HG02678 (cell line): Measurements from ENCODE around the gene LAMB2.

ENCODE experiments used
- ATAC-seq: cut with Tn5 transposase; IDR thresholded peaks from one replicate; pipeline ENCODE4 v1.9.1; 2021; ENCODE audit warnings: mild to moderate bottlenecking, moderate library complexity; ENCODE audit not compliant: unreplicated experiment

The LAMB2 gene

GRCh38 chr3:49161808-49162530 lies 29.1 kb upstream of the LAMB2 start:
- ATAC-seq: no peak

- ATAC-seq: no peak
Measured at GRCh38 chr3:49161197-49161596, 28.3 kb upstream of the LAMB2 start.

DNA sequence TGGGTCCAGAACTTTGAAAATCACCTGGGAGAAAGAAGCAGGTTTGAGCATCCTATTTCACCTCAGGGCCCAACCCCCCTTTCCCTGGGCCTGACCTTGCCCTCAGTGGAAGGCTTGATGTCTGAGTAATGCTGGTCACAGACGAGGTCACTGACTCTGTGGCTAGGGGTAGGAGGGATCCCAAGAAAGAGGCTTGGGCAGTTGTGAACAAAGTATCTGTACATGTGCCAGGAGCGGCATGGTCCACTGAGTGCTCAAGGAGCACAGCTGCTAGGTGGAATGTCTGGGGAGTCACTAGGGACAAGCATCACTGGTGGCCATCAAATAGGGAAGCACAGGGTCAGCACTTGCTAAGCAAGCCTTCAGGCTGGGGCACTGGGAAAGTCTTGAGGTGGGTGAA lies 25.9 kb upstream of the LAMB2 start:
- no peak for ATAC-seq

DNA sequence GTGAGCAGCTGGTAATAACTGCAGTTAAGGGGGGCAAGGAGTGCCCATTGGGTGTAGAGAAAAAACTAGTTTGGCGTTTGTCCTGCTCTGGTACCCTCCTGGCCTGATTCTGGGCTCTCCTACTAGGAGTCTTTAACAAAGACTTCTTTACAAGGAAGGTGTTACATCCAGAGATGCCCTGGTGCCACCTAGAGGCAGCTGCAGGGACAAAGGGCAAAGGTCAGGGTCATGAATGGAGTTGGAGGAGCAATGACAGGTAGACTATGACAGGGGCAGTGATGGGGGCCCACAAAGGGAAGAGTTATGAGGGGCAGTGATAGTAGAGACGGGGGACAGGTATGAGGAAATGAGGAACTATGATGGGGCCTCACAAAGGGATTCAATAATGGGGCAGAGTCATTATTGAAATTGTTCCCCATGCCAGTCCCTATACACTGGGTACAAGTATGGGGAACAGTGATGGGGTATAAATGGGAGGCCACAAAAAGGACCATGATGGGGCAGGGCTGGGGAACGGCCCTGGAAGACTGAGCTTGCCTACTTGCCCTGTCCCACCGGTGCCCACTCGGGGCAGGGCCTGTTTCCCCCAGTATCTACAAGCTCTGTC lies 25.4 kb upstream of the LAMB2 start:
- ATAC-seq: no peak

DNA sequence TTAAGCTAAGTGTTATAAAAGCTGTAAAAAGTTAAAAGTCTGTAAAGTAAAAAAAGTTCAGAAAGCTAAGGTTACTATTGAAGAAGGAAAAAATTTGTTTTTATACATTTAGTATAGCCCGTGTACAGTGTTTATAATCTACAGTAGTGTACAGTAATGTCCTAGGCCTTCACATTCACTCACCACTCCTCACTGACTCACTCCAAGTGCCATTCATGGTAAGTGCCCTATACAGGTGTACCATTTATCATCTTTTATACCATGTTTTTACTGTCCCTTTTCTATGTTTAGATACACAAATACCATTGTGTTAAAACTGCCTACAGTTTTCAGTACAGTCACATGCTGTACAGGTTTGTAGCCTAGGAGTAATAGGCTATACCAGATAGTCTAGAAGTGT lies 24.4 kb upstream of the LAMB2 start:
- no peak for ATAC-seq

DNA sequence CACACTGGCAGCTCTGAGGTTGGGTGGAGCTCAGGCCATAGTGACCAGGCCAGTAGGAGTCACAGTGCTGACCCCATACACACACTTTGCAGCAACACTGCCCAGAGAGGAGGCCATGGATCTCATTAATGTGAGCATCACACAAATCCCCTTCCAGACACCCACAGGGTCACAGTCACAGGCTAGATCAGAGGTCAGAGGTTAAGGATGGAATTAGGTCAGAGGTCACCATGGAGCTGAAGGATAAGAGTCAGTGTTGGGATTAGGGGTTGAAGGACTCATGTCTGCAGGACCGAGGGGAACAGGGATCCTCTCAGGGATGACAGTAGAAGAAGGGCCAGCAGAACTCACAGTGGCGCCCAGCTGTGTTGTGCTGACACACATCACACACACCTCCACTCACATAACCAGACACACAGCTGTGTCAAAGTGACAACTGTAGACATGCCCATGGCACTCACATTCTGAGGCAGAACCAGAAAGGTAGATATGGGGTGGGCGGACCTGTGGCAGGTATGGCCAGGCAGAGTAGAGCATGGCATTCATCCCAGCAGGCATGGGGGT lies 20.6 kb upstream of the LAMB2 start:
- no peak for ATAC-seq

- ATAC-seq: no peak
Measured at GRCh38 chr3:49151610-49152009, 18.8 kb upstream of the LAMB2 start.

GRCh38 chr3:49148159-49148558 lies 15.3 kb upstream of the LAMB2 start:
- ATAC-seq: no peak

GRCh38 chr3:49140080-49140479 lies 7.2 kb upstream of the LAMB2 start:
- no peak for ATAC-seq

DNA sequence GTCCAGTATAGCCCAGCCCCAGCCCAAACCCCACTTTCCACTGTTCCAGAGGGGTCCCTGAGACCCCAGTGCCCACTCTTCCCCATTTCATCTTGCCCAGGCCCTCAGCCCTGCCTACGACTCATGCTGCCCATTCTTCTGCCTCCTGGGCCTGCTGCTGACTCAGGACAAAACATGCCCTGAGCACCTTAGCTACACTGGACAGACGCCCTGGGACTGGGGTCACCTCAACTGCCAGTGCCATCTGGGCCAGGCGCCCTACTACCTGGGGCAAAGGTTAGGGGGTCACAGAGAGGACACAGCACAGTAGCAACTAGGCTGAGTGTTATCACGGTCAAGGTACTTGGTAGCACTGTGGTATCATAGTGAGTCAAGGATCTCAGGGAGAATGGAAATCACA lies 2.6 kb upstream of the LAMB2 start:
- ATAC-seq: no peak

- no peak for ATAC-seq
Measured at GRCh38 chr3:49134471-49135265, 1.8 kb upstream of the LAMB2 start.

DNA sequence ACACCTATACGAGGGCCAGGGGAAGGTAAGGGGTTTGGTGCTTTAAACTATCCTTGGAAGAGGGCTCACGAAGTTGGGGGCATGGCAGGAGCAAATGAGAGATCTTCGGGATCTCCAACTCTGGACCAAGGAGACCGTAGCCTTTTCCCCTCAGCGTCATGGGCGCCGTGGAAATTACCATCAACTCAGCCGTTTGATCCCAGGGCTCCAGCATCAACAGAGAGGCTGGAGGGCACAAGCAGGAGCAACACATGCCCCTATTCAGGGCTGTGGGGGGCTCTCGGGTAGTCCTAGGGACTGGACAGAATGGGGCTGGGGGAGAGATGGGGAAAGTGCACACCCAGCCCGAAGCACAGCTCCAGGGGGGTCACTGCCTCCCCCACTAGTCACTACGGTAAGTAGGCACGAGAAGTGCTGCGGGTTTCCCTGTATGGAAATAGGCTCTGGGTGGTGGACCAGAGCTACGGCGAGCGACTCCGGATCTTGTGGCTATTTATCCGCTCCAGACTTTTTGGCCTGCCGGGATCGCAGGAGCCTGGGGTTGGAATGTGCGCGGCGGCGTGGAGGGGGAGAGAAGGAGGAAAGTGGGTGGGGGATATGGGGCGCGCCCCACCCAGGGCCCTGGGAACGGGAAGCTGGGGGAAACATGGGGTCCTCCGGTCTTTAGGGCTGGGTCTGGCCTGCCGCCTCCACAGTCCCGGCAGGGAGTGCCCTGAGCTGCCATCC lies 539 bp upstream of the LAMB2 start:
- no peak for ATAC-seq

DNA sequence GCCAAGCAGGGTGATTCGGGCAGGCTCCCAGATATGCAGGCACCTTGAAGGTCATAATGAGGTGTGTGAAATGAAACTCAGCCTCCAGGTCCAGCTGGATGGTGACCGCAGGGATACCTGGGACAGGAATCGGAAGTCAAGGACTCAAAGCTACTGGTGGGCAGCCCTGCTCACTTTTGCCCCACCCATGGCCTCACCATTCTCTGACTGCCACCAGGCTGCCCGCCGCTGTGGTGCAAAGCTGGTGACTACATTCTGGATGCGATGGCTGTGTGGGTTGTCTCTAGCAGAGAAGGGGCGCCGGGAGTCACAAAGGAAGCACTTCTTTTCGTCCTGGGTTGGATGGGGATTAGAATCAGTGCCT lies 795 bp downstream of the LAMB2 start:
- no peak for ATAC-seq

- ATAC-seq: no peak
Measured at GRCh38 chr3:49131576-49131975, 1.3 kb downstream of the LAMB2 start.

DNA sequence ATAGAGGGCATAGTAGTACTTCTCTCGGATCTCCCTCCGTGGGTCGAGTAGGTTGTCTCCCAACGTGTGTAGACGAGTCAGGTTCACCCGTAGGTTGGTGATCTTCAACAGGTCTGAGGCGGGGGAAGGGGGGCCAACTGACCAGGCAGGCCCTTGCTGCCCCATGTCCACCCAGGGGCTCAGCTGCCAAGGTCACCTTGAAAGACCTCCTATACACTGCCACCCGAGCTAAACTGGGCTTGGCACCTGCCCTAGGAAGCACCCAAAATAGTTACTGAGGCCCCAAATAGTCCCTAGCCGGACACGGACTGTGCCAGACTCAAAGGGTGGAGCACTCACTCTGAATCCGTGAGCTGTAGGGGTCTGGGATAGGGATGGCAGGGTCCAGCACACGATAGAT lies 1.8 kb downstream of the LAMB2 start:
- no peak for ATAC-seq

- no peak for ATAC-seq
Measured at GRCh38 chr3:49124991-49125670, 7.7 kb downstream of the LAMB2 start.

DNA sequence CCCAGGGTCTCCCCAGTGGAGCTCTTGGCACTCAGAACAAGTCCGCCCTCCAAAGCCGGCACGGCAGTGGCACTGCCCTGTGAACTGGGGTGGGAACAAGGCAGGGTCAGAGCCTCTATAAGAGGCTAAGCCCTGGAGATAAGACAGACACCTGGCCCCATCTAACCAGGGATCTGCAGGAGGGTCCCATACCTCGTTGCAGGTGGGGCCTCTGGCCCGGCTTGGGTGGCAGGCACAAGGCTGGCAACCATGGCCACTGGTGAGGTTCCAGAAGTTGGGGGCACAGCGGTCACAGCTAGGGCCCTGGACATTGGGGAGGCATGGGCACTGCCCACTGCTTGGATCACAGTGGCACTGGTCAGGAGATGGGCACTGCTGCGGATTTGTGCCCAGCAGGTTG lies 8.6 kb downstream of the LAMB2 start:
- no peak for ATAC-seq

DNA sequence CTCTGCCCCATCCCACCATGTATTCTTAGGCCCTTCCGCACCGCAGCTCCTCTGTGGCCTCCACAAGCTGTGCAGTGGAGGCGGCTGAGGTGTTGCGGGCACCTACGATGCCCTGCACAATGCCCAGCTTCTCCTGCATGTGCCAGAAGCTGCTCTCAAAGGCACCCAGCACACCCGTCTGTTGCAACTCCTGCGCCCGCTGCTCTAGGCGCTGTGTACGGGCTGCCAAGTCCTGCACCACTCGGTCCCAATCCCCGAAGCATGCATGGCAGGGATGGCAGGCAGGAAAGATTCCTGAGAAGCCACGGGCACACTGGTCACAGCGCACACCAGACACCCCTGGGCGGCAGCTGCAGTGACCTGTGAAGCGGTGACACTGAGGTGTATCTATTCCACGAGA lies 9.2 kb downstream of the LAMB2 start:
- ATAC-seq: no peak

DNA sequence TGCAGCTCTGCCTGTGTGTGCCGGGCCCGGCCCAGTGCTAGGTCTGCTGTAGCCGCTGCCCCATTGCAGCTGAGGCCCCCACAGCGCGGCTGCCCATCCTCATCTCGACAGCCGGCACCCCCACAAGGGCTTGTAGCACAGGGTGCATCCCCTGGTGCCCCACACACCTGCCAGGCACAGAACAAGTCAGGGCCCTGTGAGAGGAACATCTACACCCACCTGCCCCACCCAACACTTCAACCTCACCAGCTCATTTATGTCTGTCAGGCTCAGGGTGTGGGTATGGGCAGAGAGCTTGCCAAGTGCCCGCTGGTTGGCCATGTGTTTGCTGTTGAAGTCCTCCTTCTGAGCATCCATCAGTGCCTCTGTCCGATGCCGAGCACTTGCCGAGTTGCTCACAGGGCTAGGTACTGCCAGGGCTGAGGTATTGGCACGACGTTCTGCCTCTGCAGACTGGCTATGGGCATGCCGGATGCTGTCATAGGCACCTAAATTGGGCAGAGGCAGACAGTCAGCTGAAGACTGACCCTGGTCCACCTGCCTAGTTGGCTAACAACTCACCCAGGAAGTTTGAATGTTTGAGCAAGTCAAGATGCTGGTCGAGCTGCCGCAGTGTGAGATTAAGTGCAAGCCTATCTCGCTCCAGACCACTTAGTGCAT lies 9.8 kb downstream of the LAMB2 start:
- no peak for ATAC-seq

DNA sequence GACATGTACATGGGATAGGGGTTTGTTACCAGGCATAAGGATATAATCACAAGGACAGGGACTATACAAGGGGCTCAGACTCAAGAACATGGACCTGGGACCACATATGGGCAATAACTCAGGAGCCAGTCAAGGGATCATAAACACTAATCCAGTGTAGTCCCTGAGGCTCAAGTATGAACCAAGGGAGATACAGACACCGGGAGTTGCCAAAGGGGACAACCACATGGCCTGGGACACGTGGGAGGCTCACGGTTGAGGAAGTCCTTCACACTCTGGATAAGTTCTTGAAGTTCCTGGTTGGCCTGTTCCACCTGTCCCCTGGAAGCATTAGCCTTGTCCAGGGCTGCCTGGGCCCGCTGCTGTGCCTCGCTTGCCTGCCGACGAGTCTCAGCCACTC lies 10.4 kb downstream of the LAMB2 start:
- no peak for ATAC-seq
